H1 (cell line): ENCODE results near the gene MEIS2. TPM values are rescaled to one million over a fixed set of nuclear protein-coding genes. Genes with fewer than 3 reads are reported as not detected.

Experiments used
- ASH2L ChIP-seq: fragments of 200-600, 300-600 bp; sonication (generic); IDR thresholded peaks from one replicate; pipeline ENCODE4 v1.7.1; 2017; ENCODE audit warnings: low read length
- BRCA1 ChIP-seq: IDR thresholded peaks from 2 replicates; pipeline ENCODE4 v1.6.1; 2012; ENCODE audit warnings: low read depth, low read length, improper control_type of control experiment
- KDM1A ChIP-seq: fragments of 200-600, 300-600 bp; sonication (generic); IDR thresholded peaks from 2 replicates; pipeline ENCODE4 v1.7.1; 2016; ENCODE audit warnings: mild to moderate bottlenecking, low read length, borderline replicate concordance
- RNF2 ChIP-seq: fragments of 200-900, 300-1000 bp; sonication (generic); IDR thresholded peaks from 2 replicates; pipeline ENCODE4 v1.7.1; 2016; ENCODE audit warnings: borderline replicate concordance, low read depth, mild to moderate bottlenecking, antibody characterized with exemption, low read length; ENCODE audit not compliant: poor library complexity, severe bottlenecking; ENCODE audit errors: missing control alignments
- SIX5 ChIP-seq: IDR thresholded peaks from 2 replicates; pipeline ENCODE4 v1.6.1; 2011; ENCODE audit warnings: mild to moderate bottlenecking, low read depth, low read length
- SP1 ChIP-seq: IDR thresholded peaks from 2 replicates; pipeline ENCODE4 v1.6.1; 2011; ENCODE audit warnings: low read depth, low read length
- polyA plus RNA-seq, 7 experiments: library from polyadenylated mRNA; depleted of rRNA in 3 of 7; stranded (reverse) in 5 of 7; unstranded in 2 of 7; fragments of >200 nt in 5 of 7; fragments of 200-250 nt in 2 of 7; gene quantifications; 1 replicate in 5 of 7; 2 replicates in 1 of 7; 4 replicates in 1 of 7; pipeline versions ENCODE4 v1.2.1 to v1.2.3, GENCODE V29; 2011 to 2013; ENCODE audit warnings: missing spikeins in 2 of 7, mixed read lengths in 2 of 7
- total RNA-seq: library from RNA; stranded (reverse); fragmentation: NEBNext Ultra II Directional; extraction: Animal tissue kit (Norgen Biotek cat#: 25700); gene quantifications from 2 replicates; pipeline ENCODE4 v1.2.1, GENCODE V29; 2021
- TF ChIP-seq, protein P1 (sequence below): fragments of 300-600 bp; sonication (generic); IDR thresholded peaks from 2 replicates; pipeline ENCODE4 v1.7.1; 2012; ENCODE audit warnings: low read length, moderate library complexity, mild to moderate bottlenecking, inconsistent platforms; ENCODE audit not compliant: insufficient replicate concordance
- TF ChIP-seq, protein P2 (sequence below): IDR thresholded peaks from 2 replicates; pipeline ENCODE4 v1.6.1; 2011; ENCODE audit warnings: low read length, improper control_type of control experiment

The MEIS2 gene
- total and polyA plus RNA-seq, 2 of the 8 experiments (the other 6 are each of a cell fraction or from before 2014, with no cell fraction given) = 0.22 to 1.2 TPM

DNA sequence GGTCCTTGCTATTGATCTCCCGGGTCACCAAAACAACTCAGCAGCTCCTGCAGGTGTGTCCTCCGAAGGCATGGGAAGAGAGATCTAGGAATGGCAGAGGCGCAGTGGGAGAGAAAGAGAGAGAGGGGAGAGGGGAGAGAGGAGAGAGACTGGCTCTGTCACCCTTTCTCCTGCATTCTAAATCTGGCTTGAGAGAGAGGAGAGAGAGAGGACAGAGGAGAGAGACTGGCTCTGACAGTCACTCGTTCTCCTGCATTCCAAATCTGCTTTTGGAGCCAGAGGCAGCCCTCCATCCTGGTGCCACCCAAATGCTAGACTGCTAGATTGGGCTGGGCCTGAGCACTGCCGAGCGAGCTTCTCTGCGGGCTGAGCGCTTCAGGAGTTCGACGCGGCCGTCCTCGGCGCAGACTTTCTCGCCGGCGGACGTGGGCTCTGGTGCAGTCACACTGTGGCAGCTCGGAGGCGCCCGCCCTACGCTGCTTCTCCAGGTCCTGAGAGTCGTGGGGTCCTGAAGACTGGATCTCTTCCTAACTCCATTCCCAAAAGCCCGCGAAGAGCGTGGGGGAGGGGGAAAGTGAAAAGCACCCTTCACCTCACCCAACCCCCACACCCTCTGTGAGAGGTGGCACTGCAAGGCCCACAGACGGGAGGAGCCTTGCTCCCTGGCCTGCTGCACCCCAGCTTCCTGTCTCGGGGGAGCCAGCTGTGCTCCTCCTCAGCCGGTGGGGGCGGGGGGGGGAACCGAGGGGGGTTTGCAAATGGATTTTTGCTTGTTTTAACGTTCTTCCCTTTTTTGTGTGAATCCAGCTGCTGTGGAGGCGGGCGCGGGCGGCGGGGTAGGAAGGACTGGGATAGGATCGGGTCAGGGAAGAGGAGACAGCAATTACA lies 222.3 kb downstream of the MEIS2 start (continued):
- TF ChIP-seq, protein P1, sequence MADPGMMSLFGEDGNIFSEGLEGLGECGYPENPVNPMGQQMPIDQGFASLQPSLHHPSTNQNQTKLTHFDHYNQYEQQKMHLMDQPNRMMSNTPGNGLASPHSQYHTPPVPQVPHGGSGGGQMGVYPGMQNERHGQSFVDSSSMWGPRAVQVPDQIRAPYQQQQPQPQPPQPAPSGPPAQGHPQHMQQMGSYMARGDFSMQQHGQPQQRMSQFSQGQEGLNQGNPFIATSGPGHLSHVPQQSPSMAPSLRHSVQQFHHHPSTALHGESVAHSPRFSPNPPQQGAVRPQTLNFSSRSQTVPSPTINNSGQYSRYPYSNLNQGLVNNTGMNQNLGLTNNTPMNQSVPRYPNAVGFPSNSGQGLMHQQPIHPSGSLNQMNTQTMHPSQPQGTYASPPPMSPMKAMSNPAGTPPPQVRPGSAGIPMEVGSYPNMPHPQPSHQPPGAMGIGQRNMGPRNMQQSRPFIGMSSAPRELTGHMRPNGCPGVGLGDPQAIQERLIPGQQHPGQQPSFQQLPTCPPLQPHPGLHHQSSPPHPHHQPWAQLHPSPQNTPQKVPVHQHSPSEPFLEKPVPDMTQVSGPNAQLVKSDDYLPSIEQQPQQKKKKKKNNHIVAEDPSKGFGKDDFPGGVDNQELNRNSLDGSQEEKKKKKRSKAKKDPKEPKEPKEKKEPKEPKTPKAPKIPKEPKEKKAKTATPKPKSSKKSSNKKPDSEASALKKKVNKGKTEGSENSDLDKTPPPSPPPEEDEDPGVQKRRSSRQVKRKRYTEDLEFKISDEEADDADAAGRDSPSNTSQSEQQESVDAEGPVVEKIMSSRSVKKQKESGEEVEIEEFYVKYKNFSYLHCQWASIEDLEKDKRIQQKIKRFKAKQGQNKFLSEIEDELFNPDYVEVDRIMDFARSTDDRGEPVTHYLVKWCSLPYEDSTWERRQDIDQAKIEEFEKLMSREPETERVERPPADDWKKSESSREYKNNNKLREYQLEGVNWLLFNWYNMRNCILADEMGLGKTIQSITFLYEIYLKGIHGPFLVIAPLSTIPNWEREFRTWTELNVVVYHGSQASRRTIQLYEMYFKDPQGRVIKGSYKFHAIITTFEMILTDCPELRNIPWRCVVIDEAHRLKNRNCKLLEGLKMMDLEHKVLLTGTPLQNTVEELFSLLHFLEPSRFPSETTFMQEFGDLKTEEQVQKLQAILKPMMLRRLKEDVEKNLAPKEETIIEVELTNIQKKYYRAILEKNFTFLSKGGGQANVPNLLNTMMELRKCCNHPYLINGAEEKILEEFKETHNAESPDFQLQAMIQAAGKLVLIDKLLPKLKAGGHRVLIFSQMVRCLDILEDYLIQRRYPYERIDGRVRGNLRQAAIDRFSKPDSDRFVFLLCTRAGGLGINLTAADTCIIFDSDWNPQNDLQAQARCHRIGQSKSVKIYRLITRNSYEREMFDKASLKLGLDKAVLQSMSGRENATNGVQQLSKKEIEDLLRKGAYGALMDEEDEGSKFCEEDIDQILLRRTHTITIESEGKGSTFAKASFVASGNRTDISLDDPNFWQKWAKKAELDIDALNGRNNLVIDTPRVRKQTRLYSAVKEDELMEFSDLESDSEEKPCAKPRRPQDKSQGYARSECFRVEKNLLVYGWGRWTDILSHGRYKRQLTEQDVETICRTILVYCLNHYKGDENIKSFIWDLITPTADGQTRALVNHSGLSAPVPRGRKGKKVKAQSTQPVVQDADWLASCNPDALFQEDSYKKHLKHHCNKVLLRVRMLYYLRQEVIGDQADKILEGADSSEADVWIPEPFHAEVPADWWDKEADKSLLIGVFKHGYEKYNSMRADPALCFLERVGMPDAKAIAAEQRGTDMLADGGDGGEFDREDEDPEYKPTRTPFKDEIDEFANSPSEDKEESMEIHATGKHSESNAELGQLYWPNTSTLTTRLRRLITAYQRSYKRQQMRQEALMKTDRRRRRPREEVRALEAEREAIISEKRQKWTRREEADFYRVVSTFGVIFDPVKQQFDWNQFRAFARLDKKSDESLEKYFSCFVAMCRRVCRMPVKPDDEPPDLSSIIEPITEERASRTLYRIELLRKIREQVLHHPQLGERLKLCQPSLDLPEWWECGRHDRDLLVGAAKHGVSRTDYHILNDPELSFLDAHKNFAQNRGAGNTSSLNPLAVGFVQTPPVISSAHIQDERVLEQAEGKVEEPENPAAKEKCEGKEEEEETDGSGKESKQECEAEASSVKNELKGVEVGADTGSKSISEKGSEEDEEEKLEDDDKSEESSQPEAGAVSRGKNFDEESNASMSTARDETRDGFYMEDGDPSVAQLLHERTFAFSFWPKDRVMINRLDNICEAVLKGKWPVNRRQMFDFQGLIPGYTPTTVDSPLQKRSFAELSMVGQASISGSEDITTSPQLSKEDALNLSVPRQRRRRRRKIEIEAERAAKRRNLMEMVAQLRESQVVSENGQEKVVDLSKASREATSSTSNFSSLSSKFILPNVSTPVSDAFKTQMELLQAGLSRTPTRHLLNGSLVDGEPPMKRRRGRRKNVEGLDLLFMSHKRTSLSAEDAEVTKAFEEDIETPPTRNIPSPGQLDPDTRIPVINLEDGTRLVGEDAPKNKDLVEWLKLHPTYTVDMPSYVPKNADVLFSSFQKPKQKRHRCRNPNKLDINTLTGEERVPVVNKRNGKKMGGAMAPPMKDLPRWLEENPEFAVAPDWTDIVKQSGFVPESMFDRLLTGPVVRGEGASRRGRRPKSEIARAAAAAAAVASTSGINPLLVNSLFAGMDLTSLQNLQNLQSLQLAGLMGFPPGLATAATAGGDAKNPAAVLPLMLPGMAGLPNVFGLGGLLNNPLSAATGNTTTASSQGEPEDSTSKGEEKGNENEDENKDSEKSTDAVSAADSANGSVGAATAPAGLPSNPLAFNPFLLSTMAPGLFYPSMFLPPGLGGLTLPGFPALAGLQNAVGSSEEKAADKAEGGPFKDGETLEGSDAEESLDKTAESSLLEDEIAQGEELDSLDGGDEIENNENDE = no peak
- no peak for TF ChIP-seq BRCA1
- TF ChIP-seq, protein P2, sequence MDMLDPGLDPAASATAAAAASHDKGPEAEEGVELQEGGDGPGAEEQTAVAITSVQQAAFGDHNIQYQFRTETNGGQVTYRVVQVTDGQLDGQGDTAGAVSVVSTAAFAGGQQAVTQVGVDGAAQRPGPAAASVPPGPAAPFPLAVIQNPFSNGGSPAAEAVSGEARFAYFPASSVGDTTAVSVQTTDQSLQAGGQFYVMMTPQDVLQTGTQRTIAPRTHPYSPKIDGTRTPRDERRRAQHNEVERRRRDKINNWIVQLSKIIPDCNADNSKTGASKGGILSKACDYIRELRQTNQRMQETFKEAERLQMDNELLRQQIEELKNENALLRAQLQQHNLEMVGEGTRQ = no peak
- TF ChIP-seq RNF2 = peak; percentile 34
- peak; percentile 46 for TF ChIP-seq ASH2L
- TF ChIP-seq KDM1A = peak; percentile 76; the same call in 1 of the 2 replicates
- TF ChIP-seq SP1 = no peak
- no peak for TF ChIP-seq SIX5
